Stimulated activated naive CD8-positive, alpha-beta T cell treated with anti-CD3 and anti-CD28 coated beads, Interleukin-15, Interleukin-2, amounts not matched to agents 100 ng/mL and 50 ng/mL, for 24 hours (primary cell): Measurements from ENCODE around the gene CCDC33.

Experiments
- H3K27ac Mint-ChIP-seq: one replicate; pipeline ENCODE4 v1.8.0; 2021; ENCODE audit warnings: mild to moderate bottlenecking, mixed read lengths
- H3K27me3 Mint-ChIP-seq: one replicate; pipeline ENCODE4 v1.8.0; 2021; ENCODE audit warnings: mixed read lengths
- H3K36me3 Mint-ChIP-seq: one replicate; pipeline ENCODE4 v1.8.0; 2021; ENCODE audit warnings: low read depth, mixed read lengths
- H3K4me1 Mint-ChIP-seq: one replicate; pipeline ENCODE4 v1.8.0; 2021; ENCODE audit warnings: low read depth, mixed read lengths
- H3K4me3 Mint-ChIP-seq: one replicate; pipeline ENCODE4 v1.8.0; 2021; ENCODE audit warnings: mild to moderate bottlenecking, mixed read lengths
- H3K9me3 Mint-ChIP-seq: one replicate; pipeline ENCODE4 v1.8.0; 2021; ENCODE audit warnings: mixed read lengths

CCDC33 gene

DNA sequence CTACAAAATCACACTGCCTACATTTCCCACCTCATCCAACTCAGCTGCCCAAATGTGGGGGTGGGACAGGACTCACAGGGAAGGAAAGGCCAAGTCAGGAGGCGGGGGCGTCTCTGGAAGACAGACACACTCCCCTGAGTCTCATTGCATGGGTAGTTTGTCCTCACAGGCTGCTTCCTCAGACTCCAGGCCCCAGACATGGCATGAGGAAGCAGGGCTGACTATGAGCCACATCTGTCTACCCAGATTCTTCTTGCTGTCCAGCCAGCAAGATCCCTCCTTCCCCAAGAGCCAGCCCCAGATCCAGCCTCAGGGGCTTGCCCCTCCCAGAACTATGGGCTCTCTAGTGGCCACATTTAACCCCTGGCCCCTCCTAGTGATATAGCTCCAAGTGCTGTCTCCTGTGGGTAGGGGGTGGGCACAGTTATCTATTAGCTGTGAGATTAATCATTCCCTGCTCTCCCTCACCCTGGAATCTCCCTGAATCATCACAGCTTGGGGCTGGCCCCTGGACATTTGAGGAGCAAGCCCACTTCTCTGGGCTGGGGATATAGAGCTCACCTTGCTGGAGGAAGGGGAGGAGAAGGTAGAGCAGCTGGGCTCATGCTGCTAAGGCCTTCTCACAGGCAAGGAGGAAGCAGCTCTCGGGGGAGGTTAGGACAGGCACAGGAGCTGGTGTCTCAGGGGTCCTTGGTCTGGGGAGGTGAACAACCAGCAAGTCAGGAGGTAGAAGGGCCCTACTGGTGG is 2.1 kb upstream of the CCDC33 start:
- H3K4me3 Mint-ChIP-seq = no peak overlapping the region
- H3K36me3 Mint-ChIP-seq = no peaks in the 10 kb centered on the region

DNA sequence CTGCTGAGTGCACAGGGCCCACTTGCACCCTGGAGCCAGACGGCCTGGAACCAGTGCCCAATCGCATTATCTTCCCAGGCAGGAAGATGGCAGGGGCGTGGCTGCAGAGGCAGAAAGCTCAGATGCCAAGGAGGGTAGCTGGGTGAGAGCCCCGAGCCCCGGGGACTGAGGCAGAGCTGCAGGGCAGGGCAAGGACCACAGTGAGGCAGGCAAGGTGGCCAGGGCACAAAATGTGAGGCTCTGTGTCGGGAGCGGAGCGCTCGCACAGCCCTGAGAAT is 1.6 kb upstream of the CCDC33 start:
- no peaks in the 10 kb centered on the region for H3K4me1 Mint-ChIP-seq
- no peak overlapping the region for H3K4me3 Mint-ChIP-seq
- H3K27ac Mint-ChIP-seq = no peak overlapping the region
- H3K36me3 Mint-ChIP-seq = no peaks in the 10 kb centered on the region
- H3K9me3 Mint-ChIP-seq = no peaks in the 10 kb centered on the region
- peaks cover 4% of the 10 kb centered on the region for H3K27me3 Mint-ChIP-seq

More for the DNA sequence above, 2.1 kb upstream of the CCDC33 start:
- Mint-ChIP-seq H3K4me1 (no peaks in the 10 kb centered on the region), H3K9me3 (no peaks in the 10 kb centered on the region), H3K27ac (no peak overlapping the region), H3K27me3 (peaks cover 4% of the 10 kb centered on the region)

DNA sequence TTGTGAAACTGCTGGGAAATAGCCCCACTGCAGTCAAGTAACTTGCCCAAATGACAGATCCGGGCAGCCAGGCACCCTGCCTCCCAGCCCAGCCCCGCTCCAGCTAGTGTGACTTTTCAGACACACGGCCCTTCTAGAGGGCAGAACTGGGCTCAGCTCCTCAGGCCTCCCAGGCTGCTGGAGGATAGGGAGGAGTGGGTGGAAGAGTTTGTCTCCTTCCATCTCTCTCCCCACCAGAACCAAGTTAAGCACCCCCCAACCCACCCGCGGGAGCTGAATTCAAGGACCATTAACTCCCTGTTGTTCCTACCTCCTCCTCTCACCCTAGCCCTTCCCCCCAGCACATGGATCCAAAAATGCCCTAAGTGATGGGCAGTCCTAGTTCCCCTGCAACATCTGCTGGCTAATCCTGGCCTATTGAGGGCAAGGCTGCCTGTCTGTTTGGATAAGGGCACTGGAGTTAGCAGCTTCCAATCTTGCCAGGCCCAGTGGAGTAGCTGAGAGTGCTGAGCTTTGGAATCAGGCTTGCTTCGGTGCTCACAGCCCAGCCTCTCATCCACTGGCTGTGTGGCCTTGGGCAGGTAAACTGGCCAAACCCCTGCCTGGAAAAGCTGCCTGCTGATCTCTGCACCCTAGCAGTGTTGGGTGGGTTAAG is 3.1 kb downstream of the CCDC33 start:
- Mint-ChIP-seq H3K27ac (no peak overlapping the region), H3K4me1 (no peaks in the 10 kb centered on the region), H3K4me3 (no peak overlapping the region), H3K9me3 (no peaks in the 10 kb centered on the region), H3K36me3 (no peaks in the 10 kb centered on the region), H3K27me3 (peaks cover 15% of the 10 kb centered on the region)

DNA sequence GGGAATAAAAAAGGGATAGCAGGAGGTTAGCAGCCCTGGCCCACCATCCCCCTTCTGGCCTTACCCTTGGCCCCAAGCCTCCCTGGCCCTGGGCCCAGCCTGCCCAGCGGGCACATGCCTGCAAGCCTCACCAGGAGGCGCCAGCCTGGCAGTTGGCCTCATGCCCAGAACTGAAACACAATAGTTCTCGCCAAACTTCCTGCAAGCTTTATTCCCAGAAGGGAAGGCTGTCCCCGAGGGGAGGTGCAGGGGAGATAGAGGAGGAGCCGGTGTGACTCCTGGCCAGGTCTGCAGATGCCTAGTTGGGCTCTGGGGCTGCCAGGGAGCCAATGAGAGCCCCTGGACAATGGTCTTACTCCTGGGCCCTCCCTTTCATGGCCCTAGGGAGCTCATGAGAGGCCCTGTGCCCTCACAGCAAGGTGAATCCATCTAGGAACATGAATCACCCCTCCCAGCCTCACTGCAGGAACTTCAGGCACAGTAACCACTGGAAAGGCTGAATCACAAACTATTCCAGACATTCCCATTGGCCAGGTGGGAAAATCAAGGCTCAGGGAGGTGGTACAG is 4.0 kb downstream of the CCDC33 start:
- peaks cover 6% of the 10 kb centered on the region for H3K4me1 Mint-ChIP-seq
- H3K36me3 Mint-ChIP-seq = no peaks in the 10 kb centered on the region
- H3K9me3 Mint-ChIP-seq = no peaks in the 10 kb centered on the region
- H3K4me3 Mint-ChIP-seq = no peak overlapping the region
- peaks cover 18% of the 10 kb centered on the region for H3K27me3 Mint-ChIP-seq
- H3K27ac Mint-ChIP-seq = no peak overlapping the region

DNA sequence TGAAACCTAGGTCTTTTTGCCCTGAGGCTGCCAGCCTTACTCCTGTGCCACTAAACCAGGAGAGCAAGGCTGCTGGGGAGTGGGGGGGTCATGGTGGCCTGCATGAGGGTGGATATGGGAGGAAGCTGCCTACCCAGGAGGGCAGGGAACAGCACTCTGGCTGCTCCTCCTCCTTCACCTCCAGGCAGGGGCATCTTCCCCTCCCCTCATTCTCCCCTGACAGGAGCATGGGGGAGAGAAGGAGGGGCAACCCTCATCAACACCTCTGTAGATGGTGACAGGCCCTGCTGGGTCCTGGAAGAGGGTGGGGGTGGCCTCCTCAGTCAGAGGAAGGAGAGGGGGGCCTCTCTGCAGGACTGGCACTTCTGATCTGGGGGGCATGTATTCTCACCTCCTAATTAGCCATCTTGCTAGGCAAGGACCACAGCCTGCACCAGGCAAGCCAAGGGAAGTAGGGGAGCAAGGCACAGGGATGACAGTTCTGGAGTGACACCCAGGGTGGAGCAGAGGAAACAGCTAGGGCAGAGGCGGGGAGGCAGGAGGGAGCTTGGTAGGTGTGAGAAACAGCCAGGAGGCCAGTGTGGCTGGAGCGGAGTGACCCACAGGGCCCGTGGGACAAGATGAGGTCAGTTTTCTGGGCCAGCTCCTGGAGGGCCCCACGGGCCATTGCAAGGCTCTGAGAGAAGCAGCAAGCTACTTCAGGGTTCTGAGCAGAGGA is 4.9 kb downstream of the CCDC33 start:
- Mint-ChIP-seq H3K4me1 (peaks cover 9% of the 10 kb centered on the region), H3K36me3 (no peaks in the 10 kb centered on the region), H3K27me3 (peaks cover 25% of the 10 kb centered on the region), H3K4me3 (no peak overlapping the region), H3K9me3 (no peaks in the 10 kb centered on the region), H3K27ac (no peak overlapping the region)

DNA sequence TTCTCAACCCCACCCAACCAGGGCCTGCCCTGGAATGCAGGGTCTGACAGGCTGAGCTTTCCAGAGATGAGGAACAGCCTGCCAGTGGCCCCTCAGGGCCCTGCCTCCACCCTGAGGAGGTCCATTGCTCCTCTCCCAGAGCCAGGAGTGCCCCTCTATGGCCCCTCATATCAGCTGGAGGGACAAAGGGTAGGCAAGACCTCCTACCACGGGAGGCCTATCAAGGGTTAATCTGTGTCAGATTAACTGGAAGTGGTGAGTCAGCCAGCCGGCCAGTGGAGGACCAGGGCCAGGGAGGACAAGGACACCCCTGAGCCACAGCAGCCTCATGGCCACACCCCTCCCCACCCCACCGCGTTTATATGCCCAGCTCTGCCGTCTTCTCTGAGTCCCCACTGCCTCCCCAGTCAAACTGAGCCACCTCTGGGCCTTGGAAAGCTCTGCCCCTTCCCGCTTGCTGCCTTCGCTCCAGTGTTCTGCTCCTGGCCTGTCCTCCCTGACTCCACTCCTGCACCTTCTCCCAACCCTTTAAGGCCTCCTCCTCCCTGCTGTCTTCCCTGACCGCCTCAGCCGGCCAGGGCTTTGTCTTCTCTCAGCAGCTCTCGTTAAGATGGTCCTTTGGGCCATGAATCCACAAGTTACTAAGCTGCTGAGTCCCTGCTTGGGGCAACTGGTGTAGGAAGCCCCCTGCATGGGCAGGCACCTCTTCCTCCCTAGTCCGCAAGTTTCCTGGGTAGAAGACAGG is 6.5 kb downstream of the CCDC33 start:
- Mint-ChIP-seq H3K36me3 (no peaks in the 10 kb centered on the region), H3K4me3 (no peak overlapping the region), H3K9me3 (no peaks in the 10 kb centered on the region), H3K4me1 (peaks cover 9% of the 10 kb centered on the region), H3K27ac (no peak overlapping the region), H3K27me3 (peaks cover 27% of the 10 kb centered on the region)

DNA sequence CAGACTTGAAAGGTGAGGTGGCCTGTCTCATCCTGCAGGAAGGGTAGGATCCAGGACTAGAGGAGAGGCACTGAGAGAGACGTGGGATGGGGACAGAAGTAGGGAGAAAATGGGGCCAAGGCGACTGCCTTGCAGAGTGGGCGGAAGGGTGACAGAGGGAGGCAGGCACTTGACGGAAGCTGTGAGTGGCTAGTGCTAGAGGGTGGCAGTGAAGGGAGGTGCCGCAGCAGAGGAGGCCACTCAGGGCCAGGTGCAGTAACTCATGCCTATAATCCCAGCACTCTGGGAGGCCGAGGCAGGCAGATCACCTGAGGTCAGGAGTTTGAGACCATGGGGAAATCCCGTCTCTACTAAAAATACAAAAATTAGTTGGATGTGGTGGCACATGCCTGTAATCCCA is 7.3 kb downstream of the CCDC33 start:
- H3K36me3 Mint-ChIP-seq = no peaks in the 10 kb centered on the region
- peaks cover 9% of the 10 kb centered on the region for H3K4me1 Mint-ChIP-seq
- H3K27ac Mint-ChIP-seq = no peak overlapping the region
- H3K27me3 Mint-ChIP-seq = peaks cover 27% of the 10 kb centered on the region
- no peak overlapping the region for H3K4me3 Mint-ChIP-seq
- no peaks in the 10 kb centered on the region for H3K9me3 Mint-ChIP-seq

DNA sequence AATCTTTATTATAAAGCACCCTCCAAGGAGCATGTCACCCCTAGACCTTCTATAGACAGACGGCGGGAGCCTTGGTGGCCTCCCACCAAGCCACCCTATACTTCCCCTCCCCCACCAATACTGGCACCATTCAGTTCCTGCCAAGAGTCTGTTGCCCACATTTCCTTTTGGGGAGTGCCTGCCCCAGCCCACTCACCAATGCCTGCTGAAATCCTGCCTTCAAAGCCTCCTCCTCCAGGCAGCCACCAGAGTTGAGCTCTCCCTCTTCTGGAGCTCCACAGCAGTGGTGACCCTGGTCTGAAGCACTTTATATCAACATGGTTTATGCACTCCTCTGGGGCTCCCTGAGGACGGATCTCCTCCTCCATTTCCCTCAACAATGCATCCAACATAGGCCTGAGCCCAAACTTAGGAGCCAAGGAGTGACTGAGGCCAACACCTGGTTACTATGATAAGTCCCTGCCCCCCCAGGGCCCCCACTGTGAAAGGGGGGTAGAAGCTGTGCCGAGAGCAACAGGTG is 8.8 kb downstream of the CCDC33 start:
- no peaks in the 10 kb centered on the region for H3K36me3 Mint-ChIP-seq
- no peaks in the 10 kb centered on the region for H3K9me3 Mint-ChIP-seq
- H3K4me1 Mint-ChIP-seq = peaks cover 9% of the 10 kb centered on the region
- H3K4me3 Mint-ChIP-seq = no peak overlapping the region
- H3K27me3 Mint-ChIP-seq = peaks cover 27% of the 10 kb centered on the region
- H3K27ac Mint-ChIP-seq = no peak overlapping the region

DNA sequence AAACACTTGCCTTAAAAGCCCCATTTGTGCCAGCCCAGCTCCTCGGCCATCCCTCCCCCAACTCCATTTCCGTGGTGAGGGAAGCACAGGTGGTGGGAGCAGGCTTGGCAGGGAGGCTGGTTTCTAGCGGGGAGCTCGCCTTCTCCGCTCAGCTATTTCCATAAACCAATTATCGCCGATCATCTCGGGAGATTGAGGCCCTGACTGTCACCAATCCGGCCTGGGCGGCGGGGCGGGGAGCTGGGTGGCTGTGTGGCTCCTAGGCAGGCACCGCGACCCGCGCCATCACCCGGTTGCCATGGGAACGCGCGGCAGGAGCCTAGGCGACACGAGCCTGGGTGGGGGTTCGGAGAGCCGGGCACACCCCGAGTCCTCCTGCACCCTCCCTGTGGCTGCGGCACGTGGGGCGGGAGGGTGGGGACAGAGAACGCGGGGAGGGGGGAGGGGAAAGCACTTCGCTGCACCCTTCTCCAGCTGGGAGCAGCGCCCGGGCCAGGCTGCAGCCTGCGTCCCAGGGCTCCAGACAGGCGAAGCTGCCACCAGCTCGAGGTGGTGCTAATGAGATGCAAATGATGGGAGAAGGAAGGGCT is 9.3 kb downstream of the CCDC33 start:
- no peak overlapping the region for H3K4me3 Mint-ChIP-seq

DNA sequence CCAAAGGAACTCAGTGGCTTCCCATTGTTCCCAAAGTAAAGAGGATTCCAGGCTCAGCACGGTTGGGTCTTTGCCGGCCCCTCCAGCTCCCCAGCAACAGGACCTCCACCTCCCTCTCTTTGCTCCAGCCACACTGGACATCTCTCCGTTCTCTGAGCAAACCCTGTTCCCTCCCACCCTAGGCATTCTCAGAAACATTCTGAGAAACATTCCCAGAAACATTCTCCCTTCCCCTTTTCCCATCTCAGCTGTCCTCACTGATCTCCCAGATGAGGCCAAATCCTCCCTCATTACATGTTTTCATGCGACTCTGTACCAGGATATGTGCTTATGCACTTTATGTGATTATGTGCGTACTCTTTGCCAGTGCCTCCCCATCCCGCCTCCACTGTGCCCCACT is 14.1 kb downstream of the CCDC33 start:
- no peaks in the 10 kb centered on the region for H3K36me3 Mint-ChIP-seq
- H3K4me1 Mint-ChIP-seq = peaks cover under 1% of the 10 kb centered on the region
- H3K27me3 Mint-ChIP-seq = peaks cover 11% of the 10 kb centered on the region
- no peak overlapping the region for H3K27ac Mint-ChIP-seq
- H3K9me3 Mint-ChIP-seq = no peaks in the 10 kb centered on the region
- no peak overlapping the region for H3K4me3 Mint-ChIP-seq

More for the DNA sequence above, 9.3 kb downstream of the CCDC33 start:
- Mint-ChIP-seq H3K27ac (no peak overlapping the region), H3K36me3 (no peaks in the 10 kb centered on the region), H3K27me3 (peaks cover 27% of the 10 kb centered on the region), H3K4me1 (peaks cover 9% of the 10 kb centered on the region), H3K9me3 (no peaks in the 10 kb centered on the region)

DNA sequence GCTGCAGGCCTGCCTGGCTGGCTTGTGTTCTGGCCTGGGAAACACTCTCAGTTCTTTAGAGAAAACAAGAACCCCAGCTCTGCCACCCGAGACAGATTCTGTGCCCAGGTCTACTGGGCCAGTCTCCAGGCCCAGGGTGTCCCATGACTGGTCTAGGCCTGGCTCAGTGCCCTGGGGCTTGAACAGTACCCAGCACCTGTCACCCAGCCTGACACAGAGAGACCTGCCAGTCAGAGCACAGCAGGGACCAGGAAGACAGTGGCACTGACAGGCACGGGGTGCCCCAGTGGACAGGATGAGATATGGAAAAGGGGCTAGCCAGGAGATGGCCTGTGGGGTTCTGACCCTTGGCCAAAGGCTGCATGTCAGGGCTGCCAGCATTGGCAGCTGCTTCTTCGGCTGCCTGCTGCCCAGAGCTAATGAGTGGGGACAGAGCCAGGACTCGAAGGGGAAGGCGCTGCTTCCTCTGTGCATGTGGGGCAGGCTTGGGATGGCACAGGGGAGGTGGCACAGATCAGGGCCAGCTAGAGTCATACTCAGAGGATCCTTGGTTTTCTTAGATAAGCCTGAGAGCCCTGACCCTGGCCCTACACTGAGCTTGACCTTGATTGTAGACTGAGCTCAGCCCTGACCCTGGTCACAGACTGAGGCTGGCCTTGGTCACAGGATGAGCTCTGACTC is 15.1 kb downstream of the CCDC33 start:
- Mint-ChIP-seq H3K27ac (no peak overlapping the region), H3K4me1 (no peaks in the 10 kb centered on the region), H3K27me3 (peaks cover 4% of the 10 kb centered on the region), H3K4me3 (no peak overlapping the region), H3K9me3 (no peaks in the 10 kb centered on the region), H3K36me3 (no peaks in the 10 kb centered on the region)

DNA sequence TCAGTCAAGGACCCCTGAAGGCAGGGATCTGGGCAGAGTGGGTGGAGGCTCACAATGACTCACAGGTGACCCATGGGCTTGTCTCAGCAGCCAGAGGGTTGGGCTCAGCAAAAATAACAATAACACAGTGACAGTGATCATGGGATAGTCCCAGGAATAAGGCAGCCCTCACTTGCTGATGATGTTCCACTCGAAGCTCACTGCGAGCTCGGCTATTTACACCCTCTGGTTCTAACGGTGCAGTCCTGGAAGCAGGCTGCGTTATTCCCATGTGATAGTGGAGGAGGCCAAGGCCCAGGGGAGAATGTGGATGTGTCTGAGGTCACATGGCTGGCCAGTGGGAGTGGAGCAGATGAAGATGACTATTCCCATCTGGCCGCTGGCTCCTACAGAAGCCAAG is 16.2 kb downstream of the CCDC33 start:
- Mint-ChIP-seq H3K36me3 (no peaks in the 10 kb centered on the region), H3K4me3 (no peak overlapping the region), H3K27me3 (no peaks in the 10 kb centered on the region), H3K27ac (no peak overlapping the region), H3K4me1 (no peaks in the 10 kb centered on the region), H3K9me3 (no peaks in the 10 kb centered on the region)

DNA sequence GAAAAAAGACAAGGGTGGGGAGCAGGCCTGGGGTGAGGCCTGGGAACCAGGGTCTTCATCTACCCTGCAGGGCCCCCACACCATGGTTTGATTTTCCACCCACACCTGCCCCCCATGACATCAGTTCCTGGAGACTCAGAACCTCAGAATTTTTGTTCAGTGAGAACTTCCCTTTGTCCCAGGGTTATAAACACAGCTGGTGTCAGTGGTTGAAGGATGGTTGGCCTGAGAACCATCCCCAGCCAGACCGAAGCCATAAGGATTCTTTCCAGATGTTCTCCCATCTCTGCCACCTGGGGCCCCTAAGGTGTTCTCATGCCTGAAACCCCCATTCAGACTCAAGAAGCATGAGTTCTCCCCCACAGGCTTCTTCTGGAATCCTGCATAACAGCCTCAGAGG is 16.6 kb downstream of the CCDC33 start:
- Mint-ChIP-seq H3K4me3 (no peak overlapping the region), H3K4me1 (no peaks in the 10 kb centered on the region), H3K36me3 (no peaks in the 10 kb centered on the region)

More for the DNA sequence above, 16.6 kb downstream of the CCDC33 start:
- Mint-ChIP-seq H3K9me3 (no peaks in the 10 kb centered on the region), H3K27me3 (no peaks in the 10 kb centered on the region), H3K27ac (no peak overlapping the region)
